Measurements from ENCODE around the gene TRPM5.
A peak's percentile ranks its signal among the peaks of the same experiment; 100 is the strongest.

Gene TRPM5

DNA sequence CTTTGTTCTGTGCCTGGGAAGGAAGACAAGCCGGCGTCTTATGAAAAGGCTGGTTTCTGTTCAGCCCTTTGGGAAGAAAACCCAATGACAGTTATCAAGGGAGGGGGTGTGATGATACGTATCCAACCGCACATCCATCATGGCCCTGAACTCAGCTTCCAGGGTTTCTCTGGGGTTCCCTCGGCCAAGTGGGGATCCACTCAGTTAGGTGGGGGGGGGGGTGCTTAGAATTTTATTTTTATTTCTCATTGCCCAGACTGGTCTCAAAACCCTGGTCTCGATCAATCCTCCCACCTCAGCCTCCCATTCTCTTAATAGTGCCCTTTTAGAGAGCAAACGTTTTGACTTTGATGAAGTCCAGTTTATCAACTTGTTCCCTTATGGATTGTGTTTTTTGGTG lies 26.2 kb upstream of the TRPM5 start:
- no peak for DNase-seq

DNA sequence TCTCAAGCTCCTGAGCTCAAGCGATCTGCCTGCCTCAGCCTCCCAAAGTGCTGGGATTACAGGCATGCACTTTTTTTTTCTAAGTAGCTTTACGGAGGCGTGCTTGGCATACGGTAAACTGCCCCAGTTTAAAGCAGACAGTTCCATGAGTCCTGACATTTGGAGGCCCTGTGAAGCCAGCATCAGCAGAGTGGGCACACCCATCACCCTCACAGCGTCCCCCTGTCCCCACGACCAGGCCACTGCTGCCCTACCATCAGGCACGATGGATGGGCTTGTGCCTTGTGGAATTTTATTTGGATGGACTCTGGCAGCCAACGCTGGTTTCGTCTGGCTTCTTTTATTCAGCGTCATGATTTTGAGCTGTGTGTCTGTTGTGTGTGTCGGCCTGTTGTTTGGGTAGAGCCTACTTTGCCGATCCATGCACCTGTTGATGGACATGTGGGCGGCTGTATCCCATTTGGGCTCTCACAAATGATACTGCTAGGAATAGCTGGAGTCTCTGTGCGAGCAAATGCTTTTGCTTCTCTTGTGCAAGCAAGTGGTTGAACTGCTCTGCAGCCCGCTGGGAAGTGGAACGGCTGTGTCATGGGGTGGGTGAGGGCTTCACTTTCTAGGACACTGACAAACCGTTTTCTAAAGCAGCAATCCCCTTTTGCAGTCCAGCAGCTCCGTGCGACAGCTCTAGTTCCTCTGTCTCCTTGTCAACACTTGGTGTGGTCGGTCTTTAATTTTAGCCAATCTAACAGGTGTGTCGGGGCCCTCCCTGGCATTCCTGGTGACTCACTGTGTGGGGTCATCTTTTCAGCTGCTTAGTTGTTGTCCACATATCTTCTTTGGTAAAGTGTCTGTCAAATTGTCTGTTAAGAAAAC lies 24.3 kb upstream of the TRPM5 start:
- no peak for DNase-seq

DNA sequence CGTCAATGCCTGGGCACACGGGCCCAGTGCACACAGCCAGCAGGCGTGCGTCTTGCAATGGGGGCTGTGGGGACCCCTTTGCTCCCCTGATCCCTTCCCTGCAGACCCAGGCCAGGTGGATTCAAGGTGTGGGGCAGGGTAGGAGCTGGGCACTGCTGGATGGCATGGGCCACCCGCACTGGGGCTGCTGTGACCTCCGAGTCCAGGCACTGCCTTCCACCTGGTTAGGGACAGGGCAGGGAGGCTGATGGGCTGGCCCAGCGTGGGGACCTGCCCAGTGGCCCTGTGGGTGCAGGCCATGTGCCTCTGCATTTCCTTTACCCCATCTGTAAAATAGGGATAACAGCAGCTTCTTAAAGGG lies 23.4 kb upstream of the TRPM5 start:
- DNase-seq: no peak

GRCh38 chr11:2466869-2467694 lies 22.8 kb upstream of the TRPM5 start:
- DNase-seq: peak; percentile 32

GRCh38 chr11:2466069-2466801 lies 21.9 kb upstream of the TRPM5 start:
- DNase-seq: no peak

- no peak for DNase-seq
Measured at GRCh38 chr11:2465202-2466068, 21.1 kb upstream of the TRPM5 start.

DNA sequence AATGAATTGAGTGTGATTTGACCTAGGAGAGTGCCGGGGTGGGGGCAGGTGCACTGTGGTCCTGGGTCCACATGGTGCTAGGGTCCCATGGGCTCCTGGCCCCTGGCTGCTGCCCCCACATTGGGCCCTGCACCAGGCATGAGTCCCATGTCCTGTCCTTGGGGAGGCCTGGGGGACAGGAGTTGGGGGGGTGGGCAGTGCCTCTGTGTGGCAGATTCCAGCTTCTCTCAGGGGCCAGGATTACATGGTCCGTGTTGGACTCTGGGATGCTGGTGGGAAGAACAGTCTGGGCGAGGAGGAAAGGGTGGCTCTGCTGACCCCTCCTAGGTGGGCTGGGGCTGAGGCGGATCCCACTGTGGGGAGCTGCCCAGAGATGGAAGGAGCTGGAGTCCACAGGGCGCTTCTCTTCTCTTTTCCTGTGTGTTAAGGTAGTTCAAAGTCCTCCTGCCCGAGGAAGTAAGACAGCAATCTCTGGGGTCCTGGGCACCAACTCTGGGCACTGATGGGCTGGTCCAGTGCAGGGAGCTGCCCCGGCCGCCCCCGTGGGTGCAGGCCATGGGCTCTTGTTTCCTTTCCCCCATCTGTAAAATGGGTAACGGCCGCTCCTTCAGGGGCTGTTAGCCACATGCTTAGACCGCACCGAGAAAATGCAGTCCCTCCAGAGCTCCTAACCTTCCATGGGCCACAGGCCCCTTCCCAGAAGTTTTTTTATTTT lies 20.3 kb upstream of the TRPM5 start:
- no peak for DNase-seq

GRCh38 chr11:2463766-2464277 lies 19.5 kb upstream of the TRPM5 start:
- no peak for DNase-seq

GRCh38 chr11:2462986-2463765 lies 18.9 kb upstream of the TRPM5 start:
- DNase-seq: no peak

DNA sequence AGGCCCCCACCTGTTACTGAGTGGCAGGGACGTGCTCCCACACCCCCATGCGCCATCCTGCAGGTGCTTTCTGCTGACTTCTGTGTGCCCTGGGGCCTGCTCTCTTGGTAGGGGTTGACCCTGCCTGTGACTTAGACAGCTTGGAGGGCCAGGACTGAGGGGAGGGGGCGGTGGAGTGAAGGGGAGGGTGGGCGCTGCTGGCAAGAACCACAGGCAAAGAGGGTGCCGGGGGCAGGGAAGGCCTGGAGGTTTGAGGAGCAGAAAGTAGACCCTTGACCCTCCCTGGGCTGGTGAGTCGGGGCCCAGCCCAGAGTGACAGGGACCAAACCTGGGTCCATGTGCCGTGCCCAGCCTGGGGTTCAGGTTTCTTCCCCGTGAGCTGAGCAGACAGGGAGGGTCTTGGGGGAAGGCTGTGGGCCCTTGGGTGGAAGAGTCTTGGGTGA lies 18.2 kb upstream of the TRPM5 start:
- no peak for DNase-seq

DNA sequence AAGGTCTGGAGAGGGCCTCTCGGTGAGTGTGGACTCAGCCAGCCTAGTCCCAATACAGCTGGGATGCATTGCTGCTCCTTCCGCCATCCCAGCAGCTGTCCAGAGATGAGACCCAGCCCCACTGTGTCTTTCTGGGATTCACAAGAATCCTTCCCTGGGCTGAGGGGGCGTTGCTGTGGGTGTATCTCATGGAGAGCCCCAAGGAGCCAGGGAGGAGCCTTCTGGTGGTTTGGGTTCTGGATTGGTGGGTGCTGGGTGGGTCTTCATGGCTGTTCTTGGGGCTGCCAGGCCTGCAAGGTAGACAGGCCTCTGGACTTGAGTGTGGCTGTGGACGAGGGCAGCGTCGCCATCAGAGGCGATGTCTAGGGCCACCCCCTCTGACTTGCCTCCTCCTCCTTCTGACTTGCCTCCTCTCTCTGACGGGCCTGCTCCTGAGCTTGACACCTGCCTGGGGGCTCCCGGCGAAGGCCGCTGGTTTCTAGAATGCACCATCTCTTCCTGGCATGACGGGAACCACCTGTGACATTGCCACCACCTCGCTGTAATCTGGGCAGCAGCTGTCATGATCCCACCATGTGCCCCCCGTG lies 17.7 kb upstream of the TRPM5 start:
- no peak for DNase-seq

GRCh38 chr11:2461253-2461955 lies 17.1 kb upstream of the TRPM5 start:
- DNase-seq: no peak

DNA sequence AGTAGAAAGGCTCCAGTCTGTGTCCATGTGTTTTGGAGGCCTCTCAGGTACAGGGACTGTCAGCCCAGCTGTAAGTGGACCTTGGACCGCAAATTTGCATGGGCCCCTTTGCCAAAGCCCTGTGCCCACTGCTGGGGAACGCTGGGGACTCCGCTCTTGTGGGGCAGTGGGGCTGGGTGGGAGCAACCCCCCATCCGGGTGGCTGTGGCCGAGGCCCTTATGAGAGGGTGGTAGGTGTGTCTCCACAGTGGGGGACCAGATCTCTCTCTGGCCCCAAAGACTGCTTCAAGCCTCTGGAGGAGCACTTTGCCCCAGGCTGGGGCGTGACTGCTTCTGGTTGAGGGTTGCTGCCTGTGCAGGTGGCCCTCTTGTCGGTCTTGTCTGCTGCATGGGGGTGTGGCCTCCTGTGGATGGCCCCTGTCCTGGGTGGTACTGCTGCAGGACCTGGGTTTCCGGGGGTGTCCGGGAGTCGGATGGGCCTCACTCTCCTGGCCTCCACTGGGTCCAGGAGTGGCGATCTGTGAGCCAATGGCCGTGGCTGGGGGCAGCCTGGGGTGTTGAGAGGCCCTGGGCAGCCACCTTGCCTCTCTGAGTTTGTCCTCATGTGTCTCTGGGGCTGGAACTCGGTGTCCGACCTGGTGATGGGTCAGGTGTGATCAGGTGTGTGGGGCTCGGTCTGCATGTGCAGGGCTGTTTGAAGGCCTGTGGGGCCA lies 16.4 kb upstream of the TRPM5 start:
- DNase-seq: no peak

GRCh38 chr11:2459796-2460531 lies 15.7 kb upstream of the TRPM5 start:
- no peak for DNase-seq

- no peak for DNase-seq
Measured at GRCh38 chr11:2459016-2459725, 14.9 kb upstream of the TRPM5 start.

DNA sequence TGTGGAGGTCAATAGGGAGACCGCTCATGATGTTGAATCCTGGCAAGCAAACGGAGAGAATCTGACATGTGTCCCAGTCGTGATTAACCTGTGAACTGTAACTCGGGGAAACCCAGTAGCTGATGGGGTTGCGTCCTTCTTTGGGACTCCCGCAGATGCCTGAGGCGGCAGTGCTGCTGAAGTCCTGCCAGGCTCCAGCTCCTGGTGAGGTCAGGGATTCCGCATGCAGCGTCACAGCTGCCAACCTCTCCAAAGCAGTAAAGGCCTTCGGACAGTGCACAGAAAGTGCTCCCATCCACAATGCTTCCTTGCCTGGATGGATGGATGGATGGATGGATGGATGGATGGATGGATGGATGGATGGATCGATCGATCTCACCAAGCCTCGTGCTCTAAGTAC lies 14.0 kb upstream of the TRPM5 start:
- DNase-seq: no peak

- no peak for DNase-seq
Measured at GRCh38 chr11:2453436-2453835, 9.1 kb upstream of the TRPM5 start.
